GM19463 (cell line): Measurements from ENCODE around the gene CXXC5.
A peak's percentile ranks its signal among the peaks of the same experiment; 100 is the strongest.

Experiments
- ATAC-seq: cut with Tn5 transposase; IDR thresholded peaks from one replicate; pipeline ENCODE4 v1.9.1; 2021; ENCODE audit warnings: mild to moderate bottlenecking, moderate library complexity; ENCODE audit not compliant: unreplicated experiment

The CXXC5 gene

DNA sequence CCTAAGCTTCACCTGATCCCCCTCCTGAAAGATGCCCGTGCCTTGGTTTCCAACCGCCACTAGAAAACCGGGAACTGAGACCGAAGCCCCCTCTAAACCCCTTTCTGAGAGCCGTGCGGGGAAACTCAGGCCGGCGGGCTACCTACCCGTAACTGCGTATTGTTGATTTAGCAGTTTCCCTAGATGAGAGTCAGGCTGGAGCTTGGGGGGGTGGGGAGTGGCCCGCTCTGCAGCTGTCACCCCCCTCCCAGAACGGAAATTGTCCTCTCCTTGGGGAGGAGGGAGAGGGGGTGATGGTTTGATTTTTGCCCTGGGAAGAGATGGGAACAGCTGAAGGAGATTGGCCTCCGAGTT lies 2.5 kb downstream of the CXXC5 start:
- no peak for ATAC-seq

DNA sequence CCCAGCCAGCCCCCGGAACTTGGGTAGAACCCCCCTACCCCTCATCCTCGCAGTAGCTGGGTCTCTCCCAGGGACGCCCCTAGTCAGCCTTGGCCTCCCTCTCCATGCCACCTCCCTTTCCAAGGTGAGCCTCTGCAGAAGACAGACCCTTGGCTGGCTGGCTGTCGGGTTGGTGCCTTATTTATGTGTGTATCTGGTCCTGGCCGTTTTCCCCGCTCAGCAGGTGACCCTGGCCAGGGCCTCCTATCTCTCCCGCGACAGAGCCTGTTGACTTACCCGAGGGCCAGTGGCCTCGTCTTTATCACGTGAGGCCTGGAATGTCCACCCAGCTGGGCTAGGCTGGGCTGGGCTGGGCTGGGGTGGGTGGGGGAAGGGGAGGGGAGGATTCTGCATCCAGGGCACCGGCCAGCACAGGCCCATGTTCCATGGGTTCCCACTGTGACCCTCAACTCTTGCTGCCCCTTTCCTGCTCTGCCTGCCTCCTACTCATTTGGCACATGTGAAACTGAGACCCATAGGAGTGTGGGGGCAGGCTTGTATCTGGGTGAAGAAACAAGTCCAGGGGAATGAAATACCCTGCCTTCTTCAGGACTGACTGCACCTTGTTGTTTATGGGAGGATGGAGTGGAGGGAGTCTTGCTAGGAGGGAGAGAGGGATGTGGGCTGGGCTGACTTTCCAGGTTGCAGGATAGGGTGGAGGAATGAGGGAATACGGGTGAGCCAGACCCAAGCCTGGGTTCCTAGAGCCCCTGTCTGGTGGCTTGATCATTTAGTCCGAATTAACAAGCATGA lies 3.1 kb downstream of the CXXC5 start:
- ATAC-seq, result no peak

DNA sequence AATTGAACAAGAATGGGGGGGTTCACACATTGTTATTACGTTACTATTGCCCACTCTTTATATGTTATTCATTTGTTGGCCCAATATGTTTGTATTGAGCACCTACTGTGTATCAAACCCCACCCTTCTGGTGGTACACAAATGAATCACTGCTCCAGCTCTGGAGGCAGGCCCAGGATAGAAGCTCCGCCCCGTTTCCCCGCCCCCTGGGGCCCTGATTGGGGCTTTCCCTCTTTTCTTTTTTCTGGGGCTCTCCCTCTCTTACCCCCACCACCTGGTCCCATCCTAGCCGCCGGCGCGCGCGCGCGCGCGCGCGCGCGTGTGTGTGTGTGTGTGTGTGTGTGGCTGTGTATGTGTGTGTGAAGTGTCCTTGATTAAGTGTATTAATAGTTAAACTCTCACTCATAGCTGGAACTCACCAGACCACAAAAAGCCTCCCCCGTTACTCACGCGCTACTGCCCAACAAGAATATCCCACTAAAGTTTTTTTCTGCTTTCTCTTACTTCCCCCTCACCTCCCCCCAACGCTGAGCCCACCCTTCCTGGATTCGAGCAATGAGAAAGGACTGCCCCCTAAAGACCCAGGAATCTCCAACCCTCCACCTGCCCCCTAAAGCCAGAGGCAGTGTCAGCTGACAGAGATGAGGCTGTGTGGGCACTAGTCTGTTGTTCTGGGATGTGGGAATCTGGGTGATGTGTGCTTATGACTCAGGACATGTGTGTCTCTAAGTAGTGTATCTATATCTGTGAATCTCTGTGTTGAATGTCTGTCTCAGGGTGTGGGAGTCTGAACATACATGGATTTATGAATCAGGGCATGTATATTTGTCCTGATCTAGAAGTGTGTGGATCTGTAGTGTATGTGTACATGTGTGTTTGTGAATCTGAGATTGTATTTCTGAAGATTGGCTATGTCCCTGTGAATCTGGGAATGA lies 4.0 kb downstream of the CXXC5 start:
- peak; percentile 29 for ATAC-seq

DNA sequence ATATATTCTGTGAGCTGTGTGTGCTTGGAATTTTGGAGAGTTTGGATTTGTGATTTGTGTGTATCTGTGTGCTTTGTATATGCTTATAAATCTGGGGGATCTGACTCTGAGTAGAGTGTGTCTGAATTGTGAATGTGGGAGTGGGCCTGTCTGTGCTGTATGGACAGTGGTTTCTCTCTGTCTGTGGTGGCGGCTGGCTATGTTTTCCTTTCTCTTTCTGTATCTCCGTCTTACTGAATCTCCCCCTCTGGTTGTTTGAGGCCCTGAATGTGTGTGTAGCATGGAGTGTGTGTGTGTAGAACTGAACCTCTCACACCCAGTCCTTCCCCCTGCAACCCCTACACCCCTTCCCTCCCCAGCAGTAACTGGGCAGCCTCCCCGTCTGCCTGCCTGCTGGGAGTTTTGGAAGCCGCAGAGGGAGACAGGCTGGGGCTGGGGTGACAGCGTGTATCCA lies 4.7 kb downstream of the CXXC5 start:
- ATAC-seq, result peak; percentile 31

DNA sequence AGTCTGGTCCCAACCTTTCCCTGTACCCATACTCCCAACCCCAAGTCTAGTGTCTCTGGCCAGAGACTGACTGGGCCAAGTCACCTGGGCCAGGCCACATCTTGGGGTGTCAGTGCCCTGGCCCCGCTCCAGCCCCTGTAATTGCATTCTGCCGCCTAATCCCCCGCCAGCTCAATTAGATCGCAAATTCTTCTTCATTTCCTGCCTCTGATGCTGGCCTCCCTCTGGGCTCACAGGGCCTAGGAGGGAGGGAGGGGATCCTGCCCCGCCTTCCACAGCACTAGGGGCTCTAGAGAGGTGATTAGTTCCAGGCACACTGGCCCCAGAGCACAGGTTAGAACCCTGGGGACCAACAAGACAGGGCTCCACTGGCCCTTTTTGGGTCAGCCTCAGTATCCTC lies 5.5 kb downstream of the CXXC5 start:
- no peak for ATAC-seq

DNA sequence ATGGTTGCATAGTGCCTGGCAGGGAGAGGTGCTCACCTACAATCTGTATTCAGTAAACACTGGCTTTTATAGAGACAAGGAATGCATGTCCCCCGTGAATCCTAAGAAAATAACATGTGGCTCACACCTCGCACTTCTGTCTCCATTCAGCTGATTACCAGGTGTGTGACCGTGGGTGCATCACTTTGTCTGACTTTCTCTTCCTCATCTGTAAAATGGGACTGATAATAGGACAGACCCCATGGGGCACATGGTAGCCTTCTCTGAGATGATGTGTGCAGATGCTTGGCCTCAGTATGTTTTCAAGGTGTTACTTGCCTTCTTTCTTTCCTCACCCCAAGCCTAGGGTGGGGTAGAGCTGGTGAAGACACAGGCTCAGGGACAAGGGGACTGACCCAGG lies 6.3 kb downstream of the CXXC5 start:
- ATAC-seq, result no peak

DNA sequence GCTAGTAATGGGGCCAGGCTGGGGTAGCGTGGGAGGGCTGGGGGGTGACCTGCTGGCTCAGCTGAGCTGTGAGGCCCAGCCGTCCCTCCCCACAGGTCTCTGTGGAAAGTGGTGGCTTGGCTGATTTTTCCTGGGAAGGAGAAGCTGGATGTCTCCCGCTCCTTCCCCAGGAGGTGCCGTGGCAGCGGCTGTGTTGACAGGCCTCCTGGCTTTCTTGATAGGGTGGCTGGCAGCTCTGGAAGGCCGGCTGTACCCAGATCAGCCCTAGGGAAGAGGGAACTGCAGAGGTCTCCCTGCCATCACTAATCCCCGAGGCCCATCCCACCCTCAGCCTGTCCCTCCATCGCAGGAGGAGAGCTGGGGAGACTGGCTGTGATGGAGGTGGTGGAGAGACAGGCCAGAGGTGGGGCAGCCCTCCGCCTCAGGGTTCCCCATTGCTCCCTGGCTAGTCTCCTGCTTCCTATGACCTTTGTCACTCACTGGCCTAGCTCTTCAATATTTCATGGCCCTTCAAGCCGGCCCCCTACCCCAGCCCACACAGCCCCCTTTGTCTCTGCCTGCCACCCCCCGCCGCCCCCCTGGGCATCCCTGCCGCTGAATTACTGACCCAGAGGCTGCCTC lies 6.8 kb downstream of the CXXC5 start:
- ATAC-seq, result no peak

DNA sequence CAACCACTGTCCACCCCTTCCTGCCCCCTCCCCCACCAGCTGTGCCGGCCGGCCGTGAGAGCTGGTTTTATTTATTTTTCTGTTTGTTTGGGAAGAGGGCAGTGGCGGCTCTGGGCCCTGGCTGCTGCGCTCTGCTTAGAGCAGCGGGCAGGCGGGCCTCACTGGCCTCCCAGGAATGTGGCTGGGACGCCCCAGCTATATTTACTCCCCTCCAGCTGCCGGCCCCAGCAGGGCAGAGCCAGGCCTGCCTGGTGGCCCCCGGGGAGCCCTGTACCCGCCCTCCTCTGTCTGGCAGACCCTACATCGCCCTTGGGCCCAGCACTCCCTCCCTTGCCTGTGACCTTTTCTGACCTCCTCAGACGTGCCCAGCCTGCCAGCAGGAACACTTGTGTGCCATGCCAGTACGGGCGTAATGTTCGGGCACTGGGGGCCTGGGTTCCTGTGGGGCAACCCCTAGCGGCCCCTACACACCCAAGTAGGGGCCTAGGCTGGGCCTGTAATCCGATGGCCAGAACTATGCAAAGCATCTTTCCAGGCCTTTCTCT lies 7.7 kb downstream of the CXXC5 start:
- ATAC-seq, result no peak

DNA sequence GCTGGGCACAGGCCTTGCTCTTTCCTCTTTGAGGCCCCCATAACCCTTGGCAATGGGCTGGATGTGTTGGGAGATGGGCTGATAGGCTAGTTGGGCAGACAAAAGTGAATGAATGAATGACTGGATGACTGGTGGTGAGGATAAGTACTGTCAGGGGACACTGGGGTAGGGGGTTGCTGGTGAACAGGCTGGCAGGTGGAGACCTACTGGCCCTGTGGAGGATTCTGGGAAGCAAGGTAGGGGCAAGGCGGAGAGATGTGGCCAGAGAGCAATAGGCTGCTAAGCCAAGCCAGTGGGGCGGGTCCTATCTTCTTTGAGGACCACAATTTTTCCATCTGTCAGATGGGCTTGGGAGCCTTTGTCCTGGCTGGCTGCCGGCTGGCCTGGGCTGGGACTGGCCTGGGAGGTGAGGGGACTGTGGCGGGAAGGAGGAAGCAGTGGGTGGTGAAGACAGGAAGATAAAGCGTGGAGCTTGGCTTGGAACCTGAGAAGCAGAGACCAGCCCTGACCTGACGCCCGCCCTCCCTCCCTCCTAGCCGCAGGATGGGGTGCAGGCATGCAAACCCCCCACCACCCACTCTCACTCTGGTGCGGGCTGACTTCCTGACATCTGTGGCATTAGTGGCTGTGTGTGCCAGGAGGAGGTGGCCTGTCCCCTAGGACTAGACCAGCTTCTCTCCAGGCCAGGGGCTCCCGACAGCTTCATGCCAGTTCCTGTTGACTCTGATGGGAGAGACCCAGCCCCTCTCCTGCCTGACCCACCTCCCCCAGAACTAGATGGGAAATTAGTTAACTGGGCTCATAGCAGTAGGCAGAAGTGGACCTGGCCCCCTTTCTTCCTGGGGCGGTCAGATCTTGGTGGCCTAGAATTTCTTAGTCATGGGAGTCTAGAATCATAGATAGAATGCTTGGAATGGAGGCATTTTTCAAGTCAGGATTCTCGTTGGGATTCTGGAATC lies 9.5 kb downstream of the CXXC5 start:
- ATAC-seq, result no peak

DNA sequence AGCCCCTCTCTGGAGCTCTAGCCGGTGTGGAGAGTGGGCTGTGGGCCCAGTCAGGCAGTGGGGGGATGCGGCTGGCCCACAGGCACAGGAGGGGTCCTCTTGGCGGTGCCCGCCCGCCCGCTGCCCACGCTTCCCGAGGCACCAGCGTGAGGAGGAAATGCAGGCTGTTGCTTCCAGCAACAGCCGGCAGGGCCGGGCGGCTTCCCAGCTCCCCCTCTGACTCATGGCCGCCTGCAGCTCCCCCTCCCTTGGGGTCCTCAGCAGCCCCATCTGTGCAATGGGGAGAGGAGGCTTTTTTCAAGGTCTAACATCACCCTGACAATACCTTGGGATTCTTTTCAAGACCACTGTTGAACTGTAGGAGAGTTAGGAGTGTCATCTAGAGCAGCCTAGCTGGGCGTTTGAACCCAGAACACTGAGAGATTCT lies 10.4 kb downstream of the CXXC5 start:
- no peak for ATAC-seq

DNA sequence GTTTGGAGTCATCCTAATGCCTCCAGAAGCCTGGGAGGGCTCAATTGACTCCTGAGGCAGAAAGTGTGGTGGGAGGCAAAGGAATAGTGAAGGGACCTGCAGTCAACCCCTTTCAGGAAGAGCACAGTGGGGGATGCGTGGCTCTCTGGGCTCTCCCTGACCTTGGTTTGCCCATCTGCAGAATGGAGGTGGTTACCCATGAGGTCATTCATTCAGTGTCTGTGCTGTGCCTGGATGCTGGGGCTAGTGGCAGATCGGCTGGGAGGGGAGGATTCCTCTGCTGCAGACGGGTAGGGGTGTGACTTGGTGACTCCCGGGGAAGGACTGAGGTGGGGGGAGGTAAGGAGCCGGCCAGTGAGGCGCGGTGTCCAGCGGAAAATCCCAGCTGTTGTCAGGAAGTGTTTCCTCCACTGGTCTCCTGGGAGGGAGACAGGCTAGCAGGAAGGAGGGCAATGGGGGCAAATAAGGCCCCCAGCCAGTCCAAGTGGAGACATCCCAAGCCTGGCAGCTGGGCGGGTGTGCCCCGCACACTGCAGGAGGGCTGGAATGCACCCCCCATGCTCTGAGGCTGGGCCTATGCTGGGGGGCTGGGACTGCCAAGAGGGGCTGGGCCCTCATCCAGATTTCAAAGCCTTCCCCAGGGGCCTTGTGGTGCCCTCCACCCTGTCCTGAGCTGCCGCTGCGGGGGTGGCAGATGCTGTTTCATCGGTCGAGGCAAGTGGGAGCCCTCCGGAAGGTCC lies 10.9 kb downstream of the CXXC5 start:
- ATAC-seq, result peak; percentile 26

DNA sequence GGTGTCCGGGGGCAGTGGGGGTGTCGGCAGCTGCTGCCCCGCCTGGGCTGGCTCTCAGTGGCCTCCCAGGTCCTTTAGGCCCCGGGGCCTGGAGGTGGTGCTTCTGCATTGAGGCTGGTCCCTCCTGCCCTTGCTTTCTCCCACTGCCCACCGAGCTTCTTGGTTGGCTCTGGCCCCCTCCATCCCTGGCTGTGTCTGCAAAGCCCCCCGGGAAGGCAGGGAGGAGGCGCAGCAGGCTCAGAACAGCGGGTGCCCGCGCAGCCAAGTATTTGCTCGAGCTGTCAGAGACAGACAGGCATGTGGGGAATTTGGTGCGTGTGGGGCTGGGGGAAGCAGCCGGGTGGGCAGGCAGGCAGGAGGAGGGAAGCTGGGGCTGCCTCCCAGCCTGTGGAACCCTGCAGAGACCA lies 11.5 kb downstream of the CXXC5 start:
- no peak for ATAC-seq

DNA sequence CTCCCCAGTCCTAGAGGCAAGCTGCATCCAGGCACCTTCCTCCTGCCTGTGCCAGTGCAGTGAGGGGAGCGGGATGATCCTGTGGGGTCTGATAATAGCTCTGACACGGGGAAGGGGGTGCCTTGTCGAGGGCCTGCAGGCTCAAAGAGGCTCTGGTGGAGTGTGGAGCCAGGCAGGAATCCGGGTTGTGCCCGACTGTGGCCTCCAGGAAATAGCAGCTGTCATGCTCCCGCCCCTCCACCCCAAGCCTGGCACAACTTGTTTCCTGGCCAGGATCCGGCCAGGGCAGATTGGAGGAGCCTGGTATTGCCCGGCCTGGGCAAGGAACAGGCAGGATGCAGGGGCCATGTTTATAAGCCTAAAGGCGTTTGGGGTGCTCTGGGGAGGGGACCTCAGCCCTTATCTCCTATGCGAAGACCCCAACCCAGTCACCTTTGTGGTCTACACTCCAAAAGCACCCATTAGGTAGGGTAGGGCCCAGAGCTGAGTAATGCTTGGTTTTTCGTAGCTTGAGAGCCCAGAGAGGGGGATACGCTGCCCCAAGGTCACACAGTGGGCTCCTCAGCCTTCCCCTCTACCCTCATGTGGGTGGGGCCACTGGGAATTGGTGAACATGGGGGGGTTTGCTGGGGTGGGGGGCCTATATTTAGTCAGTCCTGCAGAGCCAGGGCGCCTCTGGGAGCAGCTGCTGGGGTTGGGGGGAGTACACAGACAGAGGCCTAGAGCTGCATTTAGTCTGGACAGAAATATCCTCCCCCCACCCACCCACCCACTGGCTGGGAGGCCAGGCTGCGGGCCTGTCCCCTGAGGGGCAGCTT lies 12.2 kb downstream of the CXXC5 start:
- ATAC-seq, result no peak

DNA sequence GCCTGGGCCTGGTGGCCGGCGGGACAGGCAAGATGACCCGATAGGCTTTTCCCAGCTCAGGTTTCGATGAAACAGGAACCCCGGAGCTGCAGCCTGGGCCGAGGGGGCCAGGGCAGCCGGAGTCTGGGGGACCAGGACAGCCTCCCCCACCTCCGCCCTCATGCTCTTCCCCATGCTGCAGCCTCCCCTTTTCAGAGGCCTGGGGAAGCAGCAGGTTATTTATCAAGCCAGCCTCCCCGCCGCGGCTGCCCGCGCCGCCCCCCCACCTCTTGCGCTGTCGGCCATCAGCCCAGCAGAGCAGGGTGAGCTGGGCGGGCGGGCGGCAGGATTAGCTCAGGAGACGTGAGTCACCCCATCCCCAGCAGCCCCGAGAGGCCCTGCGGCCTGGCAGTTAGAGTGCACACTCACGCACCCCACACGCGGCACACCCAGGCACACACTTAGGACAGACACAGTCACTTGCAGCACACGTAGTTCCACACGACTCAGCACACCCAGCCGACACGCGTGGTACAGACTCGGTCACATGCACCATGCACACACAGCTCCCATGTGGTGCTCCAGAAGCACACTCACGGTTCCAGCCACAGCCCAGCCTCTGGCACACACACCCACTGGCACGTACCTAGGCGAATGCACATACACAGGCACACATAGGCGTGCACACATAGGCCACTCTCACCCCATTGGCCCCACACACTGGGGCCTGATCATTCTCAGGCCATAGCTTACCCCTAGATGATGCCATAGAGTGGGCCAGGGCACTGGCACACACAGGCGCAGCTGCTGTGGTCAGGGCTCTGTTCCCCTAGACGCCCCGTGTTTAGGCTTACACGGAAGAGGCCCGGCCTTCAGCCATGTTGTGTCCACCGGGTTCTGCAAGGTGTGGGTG lies 13.0 kb downstream of the CXXC5 start:
- ATAC-seq, result peak; percentile 26

DNA sequence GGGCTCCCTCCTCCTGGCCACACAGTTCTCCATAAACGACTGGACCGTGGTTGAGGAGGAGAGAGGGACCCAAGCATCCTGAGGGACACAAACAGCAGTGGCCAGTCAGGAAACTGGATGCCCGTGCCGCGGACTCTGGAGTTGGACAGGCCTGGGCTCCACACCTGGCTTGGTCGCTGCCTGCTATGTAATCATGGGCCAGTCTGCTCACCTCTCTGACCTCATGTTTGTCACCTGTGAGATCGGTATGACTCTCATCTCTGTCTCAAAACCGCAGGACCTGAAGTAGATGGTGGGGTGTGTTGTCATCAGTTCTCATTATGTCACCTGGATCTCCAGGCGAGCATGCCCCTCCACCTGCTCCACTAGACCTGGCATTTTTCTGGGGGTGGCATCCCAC lies 14.5 kb downstream of the CXXC5 start:
- ATAC-seq, result no peak

DNA sequence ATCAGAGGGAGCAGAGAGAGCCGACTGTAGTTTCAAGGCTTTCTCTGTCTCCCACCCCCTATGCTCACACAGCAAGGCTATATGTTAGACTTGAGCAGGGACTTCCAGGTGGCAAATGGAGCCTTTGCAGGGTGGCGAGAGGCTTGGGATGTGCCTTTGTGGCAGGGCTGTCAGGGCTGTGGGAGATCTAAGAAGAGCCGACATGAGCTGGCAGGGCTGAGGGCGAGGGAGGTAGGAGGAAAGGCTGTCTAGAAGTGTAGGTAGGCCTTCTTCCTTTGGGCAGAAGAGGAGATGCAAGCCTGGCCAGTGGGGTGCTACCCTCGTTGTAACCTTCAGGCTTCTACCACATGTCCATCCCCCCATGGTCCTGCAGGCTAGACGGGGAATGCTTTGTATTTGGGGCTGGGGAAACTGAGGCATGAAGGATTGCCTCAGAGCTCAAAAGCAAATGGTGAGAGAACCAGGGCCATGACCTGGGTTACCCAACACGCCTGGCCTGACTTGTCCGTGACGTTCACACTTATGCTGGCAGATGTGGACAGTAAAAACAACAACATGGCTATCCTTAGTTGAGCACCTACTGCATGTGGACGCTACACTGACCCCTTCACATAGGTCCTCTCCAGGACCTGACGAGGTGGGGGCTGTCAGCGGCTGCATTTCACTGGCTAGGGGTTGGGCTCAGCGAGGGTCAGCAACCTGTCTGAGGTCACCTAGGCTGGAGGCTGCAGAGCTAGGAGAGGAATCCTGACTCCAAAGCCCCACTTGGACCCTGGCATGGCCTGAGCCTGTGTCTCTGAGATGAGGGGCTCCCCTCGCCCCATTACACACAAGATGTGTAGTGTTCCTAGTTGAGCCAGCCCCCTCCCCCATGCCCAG lies 15.3 kb downstream of the CXXC5 start:
- ATAC-seq, result no peak
